ENCODE results near the gene PKLR.
"Not testable (repeated sequence)": the region's sequence is repeated elsewhere in the genome, so short reads cannot be mapped to it uniquely, and the experiment has no call there.

The PKLR gene

GRCh38 chr1:155254228-155254713 is 47.0 kb downstream of the PKLR start:
- DNase-seq: no peak

DNA sequence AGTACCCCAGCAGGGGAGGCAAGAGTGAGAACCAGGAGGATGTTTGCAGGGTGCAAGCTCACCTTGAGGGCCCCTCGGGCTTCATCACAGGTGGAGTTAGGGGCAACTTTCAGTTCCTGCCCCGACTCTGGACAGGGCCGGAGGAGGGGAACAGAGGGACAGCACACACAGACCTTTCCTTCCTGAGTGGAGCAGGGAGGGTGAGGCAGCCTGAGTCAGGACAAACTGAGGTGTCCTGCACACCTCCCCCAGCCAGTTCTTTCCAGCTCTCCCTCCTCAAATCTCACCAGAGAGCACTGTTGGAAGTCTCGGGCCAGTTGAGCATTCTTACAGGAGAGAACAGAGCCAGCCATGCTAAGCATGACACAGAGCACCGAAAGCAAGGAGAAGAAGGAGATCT is 47.4 kb downstream of the PKLR start:
- no peak for DNase-seq

- no peak for DNase-seq
These were observed 48.0 kb downstream of the PKLR start for GRCh38 chr1:155253208-155253607.

- no peak for DNase-seq
These were observed 49.7 kb downstream of the PKLR start for GRCh38 chr1:155251566-155251965.

GRCh38 chr1:155250633-155251449 is 50.4 kb downstream of the PKLR start:
- peak; percentile 95 for DNase-seq

DNA sequence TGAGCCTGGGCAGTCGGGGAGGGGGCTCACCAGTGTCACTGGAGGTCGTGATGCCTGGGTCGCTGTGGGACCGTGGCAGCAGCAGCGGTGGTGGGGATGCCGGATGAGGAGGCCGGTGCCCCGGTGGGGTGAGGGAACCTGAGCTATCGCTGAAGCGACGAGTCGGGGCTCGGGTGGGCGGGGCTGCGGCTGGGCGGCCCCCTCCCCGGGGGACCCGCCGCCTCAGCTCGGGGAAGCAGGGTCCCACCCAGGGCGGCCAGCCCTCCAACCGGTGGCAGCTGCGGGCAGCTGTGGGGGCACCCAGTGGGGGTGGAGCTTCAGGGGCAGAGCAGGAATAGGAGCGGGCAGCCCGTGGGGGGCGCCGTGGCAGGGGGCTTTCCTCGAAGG is 51.0 kb downstream of the PKLR start:
- no peak for DNase-seq

DNA sequence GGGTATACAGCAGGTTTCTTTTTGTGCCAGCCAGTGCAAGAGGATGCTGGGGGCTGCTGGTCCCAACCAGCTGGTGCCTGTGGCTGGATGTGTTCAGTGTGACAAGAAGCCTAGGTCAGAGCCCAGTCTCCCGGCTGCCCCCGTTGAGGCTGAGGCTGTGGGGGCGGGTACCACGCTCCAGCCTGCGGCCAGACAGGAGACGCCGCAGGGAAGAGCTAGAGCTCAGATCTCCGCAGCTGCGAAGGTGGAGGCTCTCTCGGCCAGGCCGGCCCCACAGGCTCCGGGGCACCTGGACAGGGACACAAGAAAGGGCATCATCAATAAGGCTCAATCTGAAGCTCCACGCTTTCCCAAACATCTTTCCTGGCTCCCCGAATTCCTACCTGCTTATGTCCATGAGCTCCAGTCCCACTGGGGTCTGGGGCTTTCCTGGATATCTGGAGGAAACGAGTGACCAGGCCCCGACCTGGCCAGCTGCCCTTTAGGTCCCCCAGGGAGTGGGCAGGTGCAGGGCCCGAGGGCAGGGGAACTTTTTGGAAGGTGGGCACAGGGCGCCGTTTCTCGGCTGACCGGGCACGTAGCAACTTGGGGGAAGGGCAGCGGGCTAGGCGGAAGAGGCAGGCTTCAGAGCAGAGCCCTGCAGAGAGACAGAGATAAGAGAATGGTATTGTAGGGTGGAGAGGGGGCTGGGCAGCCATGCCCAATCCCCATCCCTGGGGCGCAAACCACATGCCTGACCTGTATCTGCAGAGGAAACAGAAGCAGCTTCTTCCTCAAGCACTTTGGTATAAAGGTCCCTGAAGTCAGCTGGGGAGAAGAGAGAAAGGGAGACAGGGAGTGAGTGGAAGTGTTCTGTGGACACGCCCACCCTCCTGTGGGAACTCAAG is 53.3 kb downstream of the PKLR start:
- no peak for DNase-seq

GRCh38 chr1:155246796-155247195 is 54.4 kb downstream of the PKLR start:
- DNase-seq: not testable (repeated sequence)

- no peak for DNase-seq
These were observed 56.1 kb downstream of the PKLR start for GRCh38 chr1:155245163-155245524.

DNA sequence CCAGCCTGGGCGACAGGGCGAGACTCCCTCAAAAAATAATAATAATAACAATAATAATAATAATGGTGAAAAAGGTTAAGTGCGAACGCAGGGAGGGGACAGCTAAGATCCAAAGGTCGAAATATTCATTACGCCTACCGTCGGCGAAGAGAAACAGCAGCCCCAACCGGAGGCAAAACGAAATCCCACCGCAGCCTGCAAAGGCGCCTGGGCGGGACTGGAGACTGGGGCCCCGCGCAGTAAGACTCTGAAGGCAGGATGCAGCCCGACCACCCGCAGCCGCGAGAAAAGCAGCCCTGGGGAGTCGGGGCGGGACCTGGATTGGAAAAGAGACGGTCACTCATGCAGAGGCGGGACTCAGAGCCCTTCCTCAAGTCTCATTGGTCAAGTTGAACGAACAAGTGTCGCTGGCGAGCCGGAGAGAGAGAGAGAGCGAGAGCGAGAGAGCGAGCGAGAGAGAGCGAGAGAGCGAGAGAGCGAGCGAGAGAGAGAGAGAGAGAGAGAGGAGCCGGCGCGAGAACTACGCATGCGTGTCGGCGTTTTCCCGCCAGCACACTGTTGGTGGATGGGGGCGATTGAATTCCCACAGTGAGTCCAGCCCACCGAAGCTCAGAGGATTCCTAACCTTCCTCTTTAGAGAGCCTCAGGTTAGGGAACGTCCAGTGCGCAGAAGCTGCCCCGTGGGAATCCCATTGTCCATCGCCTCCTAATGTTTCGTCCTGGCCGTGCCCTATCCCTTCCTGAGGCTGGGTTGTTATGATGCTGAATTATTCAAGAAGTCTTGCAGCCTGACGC is 56.7 kb downstream of the PKLR start:
- DNase-seq: peak; percentile 98

GRCh38 chr1:155242805-155243358 is 58.4 kb downstream of the PKLR start:
- no peak for DNase-seq

DNA sequence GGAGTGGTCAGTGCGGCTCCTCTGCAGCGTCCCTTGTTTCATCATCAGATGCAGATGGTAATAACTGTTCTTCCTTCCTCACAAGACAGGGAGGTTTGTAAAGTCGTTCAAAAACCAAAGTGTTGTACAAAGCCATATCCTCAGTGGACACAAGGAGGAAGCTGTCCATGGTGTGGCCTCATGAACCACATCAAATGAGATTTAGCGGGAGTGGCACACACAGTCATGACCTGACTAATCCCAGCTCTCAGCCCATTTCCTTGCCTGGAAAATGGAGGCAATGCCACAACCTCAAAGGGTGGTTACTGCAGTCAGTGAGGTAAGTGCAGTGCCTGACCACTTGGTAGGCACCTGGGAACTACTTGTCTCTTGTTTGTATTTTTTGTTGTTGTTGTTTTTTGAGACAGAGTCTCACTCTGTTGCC is 59.4 kb downstream of the PKLR start:
- DNase-seq: no peak

GRCh38 chr1:155241069-155241679 is 60.1 kb downstream of the PKLR start:
- DNase-seq: peak; percentile 72

Measured in NCI-H187 treated with DMSO at 0.1 percent for 48 hours (cell line).